GM04504 (cell line): ENCODE results near the gene DPY19L1.
"Not testable (repeated sequence)": the region's sequence is repeated elsewhere in the genome, so short reads cannot be mapped to it uniquely, and the experiment has no call there.

Experiments used
- DNase-seq: peaks from one replicate; pipeline ENCODE4 v3.0.0-alpha.2; 2012; ENCODE audit warnings: low read depth

The DPY19L1 gene

GRCh38 chr7:35032166-35032565 is 5.1 kb downstream of the DPY19L1 start:
- no peak for DNase-seq

- DNase-seq, result no peak
Measured at GRCh38 chr7:35030848-35031247, 6.4 kb downstream of the DPY19L1 start.

- DNase-seq, result no peak
Measured at GRCh38 chr7:35029311-35029710, 8.0 kb downstream of the DPY19L1 start.

GRCh38 chr7:35026150-35026549 is 11.1 kb downstream of the DPY19L1 start:
- no peak for DNase-seq

- DNase-seq, result no peak
Measured at GRCh38 chr7:35025369-35025870, 11.9 kb downstream of the DPY19L1 start.

GRCh38 chr7:35024298-35024697 is 13.0 kb downstream of the DPY19L1 start:
- DNase-seq, result no peak

- DNase-seq, result no peak
Measured at GRCh38 chr7:35022725-35023124, 14.6 kb downstream of the DPY19L1 start.

GRCh38 chr7:35021445-35021844 is 15.8 kb downstream of the DPY19L1 start:
- no peak for DNase-seq

GRCh38 chr7:35019801-35020200 is 17.5 kb downstream of the DPY19L1 start:
- DNase-seq, result no peak

- DNase-seq, result no peak
Measured at GRCh38 chr7:35019179-35019729, 18.0 kb downstream of the DPY19L1 start.

- no peak for DNase-seq
Measured at GRCh38 chr7:35015346-35015859, 21.9 kb downstream of the DPY19L1 start.

- no peak for DNase-seq
Measured at GRCh38 chr7:35012160-35012559, 25.1 kb downstream of the DPY19L1 start.

GRCh38 chr7:35011085-35011484 is 26.2 kb downstream of the DPY19L1 start:
- no peak for DNase-seq

GRCh38 chr7:35007768-35008167 is 29.5 kb downstream of the DPY19L1 start:
- DNase-seq, result no peak

- no peak for DNase-seq
Measured at GRCh38 chr7:35004531-35005095, 32.7 kb downstream of the DPY19L1 start.

GRCh38 chr7:35003679-35004303 is 33.5 kb downstream of the DPY19L1 start:
- DNase-seq, result peak; percentile 42

- peak; percentile 21 for DNase-seq
Measured at GRCh38 chr7:35003177-35003650, 34.1 kb downstream of the DPY19L1 start.

- not testable (repeated sequence) for DNase-seq
Measured at GRCh38 chr7:34998335-34998734, 39.0 kb downstream of the DPY19L1 start.

GRCh38 chr7:34996423-34997090 is 40.7 kb downstream of the DPY19L1 start:
- not testable (repeated sequence) for DNase-seq

- DNase-seq, result no peak
Measured at GRCh38 chr7:34995757-34996156, 41.5 kb downstream of the DPY19L1 start.

- DNase-seq, result no peak
Measured at GRCh38 chr7:34991938-34992840, 45.1 kb downstream of the DPY19L1 start.
